Duodenal mucosa (tissue), 2 donors: ENCODE results near the gene LSM14B.

ENCODE experiments used
- H3K27ac ChIP-seq: one replicate; pipeline ENCODE4 v1.7.0; 2013; ENCODE audit warnings: low read depth, low read length
- H3K27me3 ChIP-seq, 2 donors: one replicate each; pipeline ENCODE4 v1.7.0; 2013; ENCODE audit warnings: low read length in 2 of 2, control low read depth in 1 of 2; ENCODE audit not compliant: insufficient read depth in 2 of 2, control insufficient read depth in 1 of 2
- H3K36me3 ChIP-seq, 2 donors: one replicate each; pipeline ENCODE4 v1.7.0; 2013; ENCODE audit warnings: low read length in 2 of 2, control low read depth in 1 of 2; ENCODE audit not compliant: insufficient read depth in 2 of 2, control insufficient read depth in 1 of 2
- H3K4me1 ChIP-seq, 2 donors: one replicate each; pipeline ENCODE4 v1.7.0; 2013; ENCODE audit warnings: low read length in 2 of 2, control low read depth in 1 of 2; ENCODE audit not compliant: insufficient read depth in 2 of 2, control insufficient read depth in 1 of 2
- H3K4me3 ChIP-seq, 2 donors: one replicate each; pipeline ENCODE4 v1.7.0; 2013; ENCODE audit warnings: low read length in 2 of 2, low read depth in 1 of 2
- H3K9ac ChIP-seq, 2 donors: one replicate each; pipeline ENCODE4 v1.7.0; 2013; ENCODE audit warnings: low read length in 2 of 2, low read depth in 1 of 2
- H3K9me3 ChIP-seq, 2 donors: one replicate each; pipeline ENCODE4 v1.7.0; 2013; ENCODE audit warnings: low read length in 2 of 2, control low read depth in 1 of 2; ENCODE audit not compliant: control insufficient read depth in 1 of 2

LSM14B gene

DNA sequence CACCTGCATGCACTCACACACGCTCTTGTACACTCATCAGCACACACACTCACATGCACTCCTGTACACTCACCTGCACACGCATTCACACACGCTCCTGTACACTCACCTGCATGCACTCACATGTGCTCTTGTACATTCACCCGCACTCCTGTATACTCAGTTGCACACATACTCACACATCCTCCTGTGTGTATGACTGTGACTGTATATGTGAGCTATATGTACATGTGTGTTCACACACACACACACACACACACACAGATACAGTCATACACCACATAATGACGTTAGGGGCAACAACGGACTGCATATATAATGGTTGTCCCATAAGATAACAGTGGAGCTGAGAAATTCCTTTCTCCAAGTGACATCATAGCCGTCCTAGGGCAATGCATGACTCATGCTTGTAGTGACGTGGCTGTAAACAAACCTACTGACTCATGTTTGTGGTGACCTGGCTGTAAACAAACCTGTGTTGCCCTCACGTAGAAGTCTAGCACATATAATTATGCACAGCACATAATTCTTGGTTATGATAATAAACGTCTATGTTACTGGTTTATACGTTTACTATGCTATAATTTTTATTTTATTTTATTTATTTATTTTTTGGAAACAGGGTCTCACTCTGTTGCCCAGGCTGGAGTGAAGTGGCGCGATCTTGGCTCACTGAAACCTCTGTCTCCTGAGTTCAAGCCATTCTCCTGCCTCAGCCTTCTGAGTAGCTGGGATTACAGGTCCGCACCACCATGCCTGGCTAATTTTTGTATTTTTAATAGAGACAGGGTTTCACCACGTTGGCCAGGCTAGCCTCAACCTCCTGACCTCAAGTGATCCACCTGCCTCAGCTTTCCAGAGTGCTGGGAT is 33.8 kb upstream of the LSM14B start:
- no peaks in the 10 kb centered on the region for H3K36me3 ChIP-seq
- H3K4me1 ChIP-seq = peaks cover 0 to 6% of the 10 kb centered on the region in 2 donors
- peaks cover 0 to 17% of the 10 kb centered on the region in 2 donors for H3K27me3 ChIP-seq
- H3K9ac ChIP-seq = no peak overlapping the region
- H3K27ac ChIP-seq = no peak overlapping the region
- no peaks in the 10 kb centered on the region for H3K9me3 ChIP-seq
- H3K4me3 ChIP-seq = no peak overlapping the region

DNA sequence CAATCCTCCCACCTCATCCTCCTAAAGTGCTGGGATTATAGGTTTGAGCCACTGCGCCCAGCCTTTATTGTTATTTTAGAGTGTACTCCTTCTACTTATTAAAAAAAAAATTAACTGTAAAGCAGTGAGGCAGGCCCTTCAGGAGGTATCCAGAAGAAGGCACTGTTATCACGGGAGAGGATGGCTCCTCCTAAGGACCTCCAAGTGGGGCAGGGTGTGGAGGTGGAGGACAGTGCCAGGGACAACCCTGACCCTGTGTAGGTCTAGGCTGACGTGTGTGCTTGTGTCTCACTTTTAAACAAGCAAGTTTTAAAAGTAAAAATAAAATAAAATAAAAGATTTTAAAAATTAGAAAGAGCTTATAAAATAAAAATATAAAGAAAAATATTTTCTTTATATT is 32.9 kb upstream of the LSM14B start:
- Histone ChIP-seq H3K9ac (no peak overlapping the region), H3K4me1 (peaks cover 0 to 6% of the 10 kb centered on the region in 2 donors), H3K36me3 (no peaks in the 10 kb centered on the region), H3K9me3 (no peaks in the 10 kb centered on the region), H3K4me3 (no peak overlapping the region), H3K27ac (no peak overlapping the region), H3K27me3 (peaks cover 0 to 17% of the 10 kb centered on the region in 2 donors)

DNA sequence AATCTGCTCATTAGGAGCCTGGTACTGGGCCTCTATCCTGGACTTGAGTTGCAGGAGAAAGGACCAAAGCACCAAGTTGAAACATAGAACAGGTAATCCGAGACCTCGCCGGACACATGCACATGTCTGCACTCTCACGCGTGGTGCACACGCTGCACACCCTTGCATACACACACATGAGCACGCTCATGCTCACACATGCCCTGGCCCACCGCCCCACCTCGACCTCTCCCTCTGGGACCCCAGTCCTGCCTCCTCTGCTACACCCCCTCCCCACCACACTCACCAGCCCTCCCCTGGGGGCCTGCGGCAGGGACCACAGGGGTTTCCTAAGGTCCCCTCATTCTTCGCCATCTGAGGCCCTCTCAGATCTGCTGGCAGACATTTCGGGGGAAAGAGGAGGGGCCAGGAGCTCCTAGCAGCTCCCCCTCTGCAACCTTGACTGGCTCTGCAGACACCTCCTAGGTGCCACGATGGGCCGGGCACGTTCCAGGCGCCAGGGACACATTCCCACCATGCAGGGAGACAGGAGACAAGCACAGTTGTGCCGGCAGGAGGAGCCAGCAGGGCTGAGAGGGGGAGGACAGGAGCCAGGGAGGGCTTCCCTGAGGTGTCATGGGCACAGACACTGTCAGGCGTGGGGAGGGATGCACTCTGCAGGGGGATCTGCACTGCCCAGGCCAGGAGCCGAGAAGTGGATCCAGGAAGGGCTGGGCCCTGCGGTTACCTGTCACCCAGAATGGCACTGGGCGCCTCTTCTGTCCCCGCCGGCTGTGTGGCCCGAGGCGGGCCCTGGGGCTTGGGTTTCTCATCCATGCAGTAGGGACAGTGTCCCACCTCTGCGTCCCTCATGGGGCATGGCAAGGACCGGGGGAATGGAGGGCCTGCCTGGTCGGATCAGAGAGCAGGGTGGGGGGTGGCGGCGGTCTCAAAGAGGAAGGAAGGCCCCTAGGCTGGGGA is 25.6 kb upstream of the LSM14B start:
- Histone ChIP-seq H3K27me3 (peaks cover 0 to 4% of the 10 kb centered on the region in 2 donors), H3K4me3 (no peak overlapping the region), H3K9me3 (peaks cover 0 to 5% of the 10 kb centered on the region in 2 donors), H3K36me3 (no peaks in the 10 kb centered on the region), H3K27ac (no peak overlapping the region), H3K4me1 (no peaks in the 10 kb centered on the region), H3K9ac (no peak overlapping the region)

DNA sequence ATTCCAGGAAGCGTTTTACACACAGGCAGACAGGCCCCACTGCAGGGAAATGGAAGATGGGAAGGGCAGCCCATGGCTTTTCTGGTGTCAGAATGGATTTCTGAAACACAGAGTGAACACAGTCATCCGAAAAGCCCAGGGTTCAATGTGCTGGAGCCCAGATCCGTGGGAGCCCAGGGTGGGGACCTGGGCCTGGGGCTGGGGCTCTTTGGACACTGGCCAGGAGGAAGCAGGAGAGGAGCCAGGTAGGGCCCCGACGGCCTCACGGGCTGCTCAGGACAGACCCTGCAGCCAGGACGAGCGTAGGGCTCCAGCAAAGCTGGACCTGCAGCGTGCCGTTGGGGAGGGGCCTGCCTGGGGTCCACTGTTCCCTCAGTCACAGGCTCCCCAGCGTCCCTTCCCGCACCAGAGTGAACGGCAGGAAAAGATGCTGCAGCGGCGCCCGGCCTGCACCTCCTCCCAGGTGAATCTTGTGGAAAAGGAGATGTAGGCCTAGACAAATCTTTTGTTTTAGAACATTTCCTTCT is 24.3 kb upstream of the LSM14B start:
- H3K27ac ChIP-seq = no peak overlapping the region
- H3K4me1 ChIP-seq = no peaks in the 10 kb centered on the region
- H3K36me3 ChIP-seq = no peaks in the 10 kb centered on the region
- peaks cover 0 to 5% of the 10 kb centered on the region in 2 donors for H3K9me3 ChIP-seq
- no peak overlapping the region for H3K4me3 ChIP-seq
- H3K9ac ChIP-seq = no peak overlapping the region
- H3K27me3 ChIP-seq = no peaks in the 10 kb centered on the region

DNA sequence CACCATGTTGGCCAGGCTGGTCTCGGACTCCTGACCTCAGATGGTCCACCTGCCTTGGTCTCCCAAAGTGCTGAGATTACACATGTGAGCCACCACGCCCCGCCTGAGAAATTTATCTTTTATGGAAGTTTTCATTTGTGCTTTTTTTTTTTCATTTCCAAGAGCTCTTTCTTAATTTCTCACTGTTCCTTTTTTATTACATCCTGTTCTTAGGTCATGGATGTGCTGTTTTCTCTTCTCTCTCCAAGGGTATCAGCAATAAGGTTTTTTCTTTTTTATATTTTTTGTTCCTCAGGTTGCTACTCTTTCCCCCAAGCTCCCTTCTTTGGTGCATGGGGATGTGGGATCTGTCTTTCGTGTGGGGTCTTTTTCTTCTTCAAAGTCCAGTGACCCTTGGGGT is 21.2 kb upstream of the LSM14B start:
- no peaks in the 10 kb centered on the region for H3K27me3 ChIP-seq
- no peak overlapping the region for H3K9ac ChIP-seq

DNA sequence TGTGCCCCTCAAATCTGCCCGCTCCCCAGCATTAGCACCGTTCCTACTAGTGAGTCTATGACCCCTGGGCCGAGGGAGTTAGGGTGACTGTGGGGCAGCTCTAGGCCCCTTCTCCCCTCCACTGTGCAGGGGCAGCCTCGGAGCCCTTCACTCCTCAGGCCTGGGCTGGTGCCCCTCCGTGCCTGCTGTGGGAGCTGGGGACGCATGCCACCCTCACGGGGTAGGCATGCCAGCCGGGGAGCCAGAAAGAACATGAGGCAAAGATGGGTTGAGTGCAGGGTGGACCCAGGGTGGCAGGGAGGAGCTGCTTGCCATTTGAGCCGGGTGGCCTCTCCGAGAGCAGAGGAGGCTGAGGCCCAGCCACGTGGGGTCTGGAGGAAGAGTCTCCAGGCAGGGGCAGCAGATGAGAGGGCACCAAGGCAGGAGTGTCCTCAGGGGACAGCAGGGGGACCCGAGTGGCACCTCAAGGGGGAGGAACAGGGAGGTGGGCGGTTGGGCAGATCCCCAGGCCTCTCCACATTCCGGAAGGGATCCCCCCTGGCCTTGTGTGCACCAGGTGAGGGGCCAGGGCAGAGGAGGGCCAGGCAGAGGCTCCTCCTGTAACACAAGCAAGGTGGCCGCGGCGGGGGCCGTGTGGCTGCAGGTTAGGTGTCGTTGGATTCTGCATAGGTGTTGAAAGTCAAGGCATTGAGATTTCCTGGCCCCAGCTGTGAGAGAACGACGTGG is 18.6 kb upstream of the LSM14B start:
- Histone ChIP-seq H3K27me3 (no peaks in the 10 kb centered on the region), H3K4me3 (no peak overlapping the region), H3K4me1 (no peaks in the 10 kb centered on the region), H3K36me3 (no peaks in the 10 kb centered on the region), H3K9ac (no peak overlapping the region), H3K9me3 (peaks cover 22 to 26% of the 10 kb centered on the region in 2 donors), H3K27ac (no peak overlapping the region)

More for the DNA sequence above, 21.2 kb upstream of the LSM14B start:
- Histone ChIP-seq H3K9me3 (peaks cover 5% of the 10 kb centered on the region in 2 donors), H3K27ac (no peak overlapping the region), H3K36me3 (no peaks in the 10 kb centered on the region), H3K4me3 (no peak overlapping the region), H3K4me1 (no peaks in the 10 kb centered on the region)

DNA sequence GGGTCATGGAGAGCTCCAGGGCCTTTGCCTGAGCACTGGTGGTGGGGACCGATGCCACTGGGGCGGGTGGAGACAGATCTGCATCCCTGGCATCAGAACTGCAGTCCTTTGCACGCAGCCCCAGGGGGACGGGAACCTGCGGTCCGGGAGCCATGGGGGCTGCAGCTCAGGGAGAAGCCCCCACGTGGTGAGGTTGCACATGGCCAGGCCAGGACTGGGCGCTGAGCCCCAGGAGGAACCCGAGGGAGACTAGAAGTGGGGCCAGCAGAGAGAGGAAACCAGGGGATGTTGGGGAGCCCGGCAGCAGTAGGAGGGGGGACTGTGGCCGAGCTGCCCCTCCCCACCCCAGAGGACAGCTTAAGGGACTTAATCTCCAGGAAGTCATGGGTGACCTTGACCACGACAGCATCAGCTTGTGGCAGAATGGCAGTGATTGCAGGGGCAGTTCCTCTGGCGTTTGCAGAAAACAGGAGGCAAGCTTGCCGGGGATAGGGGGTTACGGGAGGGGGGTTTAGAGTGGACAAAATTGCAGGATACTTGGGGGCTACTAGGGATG is 18.0 kb upstream of the LSM14B start:
- Histone ChIP-seq H3K27me3 (no peaks in the 10 kb centered on the region), H3K9me3 (peaks cover 28 to 32% of the 10 kb centered on the region in 2 donors), H3K36me3 (no peaks in the 10 kb centered on the region), H3K9ac (no peak overlapping the region), H3K27ac (no peak overlapping the region), H3K4me3 (no peak overlapping the region), H3K4me1 (no peaks in the 10 kb centered on the region)

DNA sequence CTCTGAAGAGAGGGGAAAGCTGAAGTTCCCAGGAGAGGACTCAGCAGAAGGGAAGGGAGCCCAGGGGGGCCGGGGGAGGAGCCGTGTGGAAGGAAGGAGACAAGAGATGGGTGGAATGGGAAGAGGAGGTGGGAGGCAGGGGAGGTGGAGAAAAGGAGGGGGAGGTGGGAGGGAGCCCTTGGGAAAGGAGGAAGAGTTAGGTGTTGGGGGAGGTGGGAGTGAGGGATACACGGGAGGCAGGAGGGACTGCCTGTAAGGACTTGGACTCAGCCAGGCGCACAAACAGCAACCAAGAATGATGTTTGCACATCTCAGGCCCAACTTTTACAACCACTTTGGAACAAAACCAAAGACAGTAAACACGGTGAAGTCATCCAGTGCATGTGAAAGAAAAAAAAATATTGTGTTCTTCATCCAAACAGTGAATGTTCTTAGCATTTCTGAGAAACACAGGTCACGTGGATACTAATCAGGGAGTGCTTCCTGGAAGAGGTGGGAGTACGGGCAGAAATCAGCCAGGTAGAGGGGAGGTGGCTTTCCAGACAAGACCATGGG is 17.4 kb upstream of the LSM14B start:
- no peak overlapping the region for H3K27ac ChIP-seq
- no peaks in the 10 kb centered on the region for H3K27me3 ChIP-seq
- peaks cover 31 to 34% of the 10 kb centered on the region in 2 donors for H3K9me3 ChIP-seq
- H3K4me3 ChIP-seq = no peak overlapping the region
- no peaks in the 10 kb centered on the region for H3K4me1 ChIP-seq
- H3K9ac ChIP-seq = no peak overlapping the region
- H3K36me3 ChIP-seq = no peaks in the 10 kb centered on the region

DNA sequence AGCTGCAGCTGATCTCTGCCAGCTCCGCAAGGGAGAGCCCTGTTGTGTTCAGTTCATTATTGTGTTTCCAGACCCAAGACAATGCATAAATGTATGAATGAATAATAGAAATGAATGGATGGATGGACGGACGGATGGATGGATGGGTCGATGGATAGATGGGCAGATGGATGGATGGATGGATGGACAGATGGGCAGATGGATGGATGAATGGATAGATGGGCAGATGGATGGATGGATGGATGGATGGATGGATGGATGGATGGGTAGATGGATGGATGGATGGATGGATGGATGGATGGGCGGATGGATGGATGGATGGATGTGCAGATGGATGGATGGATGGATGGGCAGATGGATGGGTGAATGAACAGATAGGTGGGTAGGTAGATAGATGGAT is 16.7 kb upstream of the LSM14B start:
- Histone ChIP-seq H3K4me3 (no peak overlapping the region), H3K9ac (no peak overlapping the region), H3K9me3 (peaks cover 31 to 38% of the 10 kb centered on the region in 2 donors), H3K27ac (no peak overlapping the region), H3K27me3 (no peaks in the 10 kb centered on the region), H3K36me3 (no peaks in the 10 kb centered on the region), H3K4me1 (no peaks in the 10 kb centered on the region)
